ENCODE data around the gene SNX3. TPM values are rescaled to one million over a fixed set of nuclear protein-coding genes. Genes with fewer than 3 reads are reported as not detected.
A peak's percentile ranks its signal among the peaks of the same experiment; 100 is the strongest.

SNX3 gene
- total RNA-seq, 2 experiments from 2014 or later: 78.6 to 80.4 TPM

DNA sequence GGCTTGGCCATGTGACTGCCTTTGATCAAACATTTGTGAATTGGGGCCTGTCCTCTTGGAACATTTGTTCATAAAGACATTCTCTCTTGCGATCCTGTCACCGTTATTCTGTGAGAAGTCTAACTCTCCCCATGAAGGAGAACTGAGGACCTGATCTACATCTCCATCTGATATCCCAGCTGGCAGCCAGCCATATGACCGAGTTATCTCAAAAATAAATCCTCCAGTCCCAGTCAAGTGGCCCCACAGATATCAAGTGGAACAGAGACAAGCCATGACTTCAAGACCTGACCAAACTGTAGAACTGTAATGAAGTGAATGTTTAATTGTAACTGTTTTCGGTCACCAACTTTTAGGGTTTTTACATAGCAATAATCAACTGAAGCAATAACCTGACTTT lies 25.7 kb downstream of the SNX3 start:
- H3K4me3 Mint-ChIP-seq: no peak overlapping the region
- peaks cover 14% of the 10 kb centered on the region for H3K36me3 Mint-ChIP-seq
- no peak overlapping the region for H3K27ac Mint-ChIP-seq
- DNase-seq: no peak
- H3K27me3 Mint-ChIP-seq: no peaks in the 10 kb centered on the region
- no peaks in the 10 kb centered on the region for H3K9me3 Mint-ChIP-seq
- CTCF ChIA-PET: no interaction called here
- intact Hi-C loops (cut with micrococcal nuclease): no loop called here
- POLR2A ChIA-PET: no interaction called here
- H3K4me1 Mint-ChIP-seq (ENCODE audit: low read depth): peaks cover 16% of the 10 kb centered on the region

DNA sequence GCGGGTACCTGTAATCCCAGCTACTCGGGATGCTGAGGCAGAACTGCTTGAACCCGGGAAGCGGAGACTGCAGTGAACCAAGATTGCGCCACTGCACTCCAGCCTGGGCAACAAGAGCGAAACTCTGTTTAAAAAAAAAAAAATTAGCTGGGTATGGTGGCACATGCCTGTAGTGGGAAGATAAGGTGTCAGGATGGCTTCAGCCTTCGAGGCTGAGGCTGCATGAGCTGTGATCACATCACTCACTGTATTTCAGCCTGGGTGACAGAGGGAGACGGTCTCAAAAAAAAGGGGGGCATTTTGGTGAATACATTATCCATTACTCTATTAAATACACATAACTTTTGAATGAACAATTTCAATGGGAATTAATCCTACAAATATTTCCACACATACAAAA lies 32.4 kb downstream of the SNX3 start:
- Mint-ChIP-seq H3K36me3 (no peaks in the 10 kb centered on the region), H3K27ac (no peak overlapping the region), H3K27me3 (no peaks in the 10 kb centered on the region), H3K4me1 (ENCODE audit: low read depth) (peaks cover 18% of the 10 kb centered on the region), H3K9me3 (no peaks in the 10 kb centered on the region), H3K4me3 (no peak overlapping the region)
- no peak for DNase-seq
- POLR2A ChIA-PET: interaction anchor here (0.6 kb wide), 1 partner anchor 21 kb away, joined by 3 read pairs; no protein-coding TSS in a partner anchor
- CTCF ChIA-PET: interaction anchor here (0.6 kb wide), 1 partner anchor 225 kb away, joined by 3 read pairs; no protein-coding TSS in a partner anchor
- intact Hi-C loops (cut with micrococcal nuclease): no loop called here

DNA sequence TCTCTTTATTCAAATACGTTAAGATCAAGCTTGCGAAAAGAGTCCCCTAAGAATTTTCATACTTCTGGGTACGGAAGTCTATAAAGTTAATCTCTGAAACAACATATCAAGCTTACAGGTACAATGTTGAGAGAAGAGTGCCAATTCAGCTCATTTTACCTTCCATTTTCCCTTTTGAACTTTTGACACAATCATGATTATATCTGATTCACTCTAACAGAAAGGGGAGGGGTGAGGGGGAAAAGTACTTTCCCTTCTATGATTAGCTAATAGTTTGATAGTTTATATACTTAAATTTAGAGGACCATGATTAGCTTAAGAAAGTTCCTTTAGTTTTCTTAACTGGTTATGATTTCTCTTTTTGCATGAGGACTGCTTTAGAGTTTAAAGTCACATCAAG lies 33.5 kb downstream of the SNX3 start:
- Mint-ChIP-seq H3K27ac (no peak overlapping the region), H3K9me3 (no peaks in the 10 kb centered on the region), H3K4me3 (no peak overlapping the region), H3K27me3 (no peaks in the 10 kb centered on the region), H3K4me1 (ENCODE audit: low read depth) (peaks cover 18% of the 10 kb centered on the region), H3K36me3 (peaks cover 3% of the 10 kb centered on the region)
- POLR2A ChIA-PET: no interaction called here
- DNase-seq: no peak
- CTCF ChIA-PET: interaction anchor here (0.6 to 1.3 kb wide), 3 partner anchors 24 to 608 kb away, joined by 3 to 6 read pairs (median 3); no protein-coding TSS in a partner anchor
- intact Hi-C loops (cut with micrococcal nuclease): no loop called here

DNA sequence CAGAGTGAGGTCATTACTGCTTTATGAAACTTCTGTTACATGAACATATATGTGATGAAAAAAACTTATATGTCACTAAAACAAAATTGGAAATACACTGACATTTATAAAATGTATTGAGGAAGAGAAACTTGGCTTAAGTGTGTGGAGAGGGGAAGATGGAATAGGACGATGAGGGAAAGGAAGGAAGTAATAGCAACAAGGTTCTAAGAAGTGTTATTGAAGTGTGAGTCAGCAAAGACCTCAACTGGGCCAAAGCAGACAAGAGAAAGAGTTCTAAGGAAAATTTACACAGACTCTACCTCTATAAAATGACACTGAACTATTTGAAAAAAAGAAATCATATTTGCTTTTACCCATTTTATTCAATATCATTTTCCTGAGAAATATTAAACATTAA lies 38.3 kb downstream of the SNX3 start:
- ChIA-PET POLR2A (no interaction called here), CTCF (no interaction called here)
- no peaks in the 10 kb centered on the region for H3K9me3 Mint-ChIP-seq
- H3K4me3 Mint-ChIP-seq: no peak overlapping the region
- no peak for DNase-seq
- H3K27ac Mint-ChIP-seq: peak overlapping the region; percentile 7
- intact Hi-C loops (cut with micrococcal nuclease): no loop called here
- peaks cover 11% of the 10 kb centered on the region for H3K4me1 Mint-ChIP-seq (ENCODE audit: low read depth)
- peaks cover 21% of the 10 kb centered on the region for H3K36me3 Mint-ChIP-seq
- H3K27me3 Mint-ChIP-seq: no peaks in the 10 kb centered on the region

DNA sequence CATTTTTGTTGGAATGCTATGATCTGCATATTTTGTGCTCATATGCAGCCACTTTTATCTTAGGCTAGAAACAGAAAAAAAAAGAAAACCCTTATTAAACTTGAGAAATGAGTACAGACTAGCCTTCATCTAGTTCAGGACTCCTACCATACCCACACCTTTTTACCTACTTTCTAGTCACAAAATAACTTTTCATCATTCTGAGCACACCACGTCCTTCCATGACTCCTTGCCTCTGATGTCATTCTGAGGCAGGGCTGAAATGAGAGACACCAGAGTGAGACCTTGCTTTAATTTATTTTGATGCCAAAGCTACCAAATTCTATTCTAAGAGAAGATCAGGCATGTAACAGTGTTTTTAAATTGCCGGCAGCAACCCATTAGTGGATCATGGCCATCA lies 38.8 kb downstream of the SNX3 start:
- DNase-seq: peak; percentile 18
- Mint-ChIP-seq H3K36me3 (peaks cover 21% of the 10 kb centered on the region), H3K9me3 (no peaks in the 10 kb centered on the region), H3K27ac (peak overlapping the region; percentile 7), H3K4me3 (no peak overlapping the region), H3K27me3 (no peaks in the 10 kb centered on the region), H3K4me1 (ENCODE audit: low read depth) (peaks cover 7% of the 10 kb centered on the region)
- ChIA-PET CTCF (no interaction called here), POLR2A (no interaction called here)
- intact Hi-C loops (cut with micrococcal nuclease): no loop called here

DNA sequence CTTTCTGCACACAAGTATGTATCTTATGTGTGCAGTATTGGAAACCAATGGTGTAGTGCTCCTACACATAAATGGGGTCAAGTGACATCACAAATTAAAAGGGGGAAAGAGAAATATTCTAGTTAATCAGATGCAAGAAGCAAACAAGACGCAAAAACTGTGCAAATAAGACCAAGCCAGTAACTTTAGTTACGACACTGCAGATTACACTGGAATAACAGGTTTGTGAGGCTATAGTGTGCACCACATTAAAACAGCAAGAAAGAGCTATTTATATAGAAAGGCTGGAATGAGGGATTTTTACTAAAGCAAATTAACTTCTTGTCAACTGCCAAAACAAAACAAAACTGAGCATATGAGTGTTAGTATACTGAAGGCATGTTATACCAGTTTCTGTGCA lies 49.2 kb downstream of the SNX3 start:
- intact Hi-C loops (cut with micrococcal nuclease): no loop called here
- CTCF ChIA-PET: no interaction called here
- DNase-seq: no peak
- peaks cover 17% of the 10 kb centered on the region for H3K36me3 Mint-ChIP-seq
- POLR2A ChIA-PET: no interaction called here
- no peak overlapping the region for H3K4me3 Mint-ChIP-seq
- H3K4me1 Mint-ChIP-seq (ENCODE audit: low read depth): no peaks in the 10 kb centered on the region
- no peak overlapping the region for H3K27ac Mint-ChIP-seq
- H3K9me3 Mint-ChIP-seq: no peaks in the 10 kb centered on the region
- H3K27me3 Mint-ChIP-seq: no peaks in the 10 kb centered on the region

DNA sequence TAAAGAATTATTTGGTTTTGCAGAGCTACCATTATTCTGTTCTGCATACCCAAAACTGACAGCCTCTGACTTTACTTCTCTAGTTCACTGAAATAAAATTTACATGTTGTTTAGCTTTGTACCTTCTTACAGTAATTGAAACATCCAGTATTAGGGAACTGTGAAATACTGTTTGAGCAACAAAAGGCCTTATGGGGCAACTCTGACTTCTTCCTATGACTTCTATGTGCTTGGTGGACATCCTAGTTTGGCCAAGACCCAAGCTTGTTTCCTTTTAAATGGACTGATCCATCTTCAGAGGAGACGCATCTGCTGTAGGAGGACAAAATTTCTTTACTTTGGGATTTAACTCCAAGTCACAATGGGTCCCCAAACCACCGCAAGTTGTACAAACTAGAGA lies 50.3 kb downstream of the SNX3 start:
- H3K27ac Mint-ChIP-seq: no peak overlapping the region
- H3K9me3 Mint-ChIP-seq: no peaks in the 10 kb centered on the region
- no peak overlapping the region for H3K4me3 Mint-ChIP-seq
- H3K4me1 Mint-ChIP-seq (ENCODE audit: low read depth): peaks cover 3% of the 10 kb centered on the region
- no peak for DNase-seq
- POLR2A ChIA-PET: no interaction called here
- H3K36me3 Mint-ChIP-seq: peaks cover 17% of the 10 kb centered on the region
- CTCF ChIA-PET: no interaction called here
- intact Hi-C loops (cut with micrococcal nuclease): no loop called here
- H3K27me3 Mint-ChIP-seq: no peaks in the 10 kb centered on the region

DNA sequence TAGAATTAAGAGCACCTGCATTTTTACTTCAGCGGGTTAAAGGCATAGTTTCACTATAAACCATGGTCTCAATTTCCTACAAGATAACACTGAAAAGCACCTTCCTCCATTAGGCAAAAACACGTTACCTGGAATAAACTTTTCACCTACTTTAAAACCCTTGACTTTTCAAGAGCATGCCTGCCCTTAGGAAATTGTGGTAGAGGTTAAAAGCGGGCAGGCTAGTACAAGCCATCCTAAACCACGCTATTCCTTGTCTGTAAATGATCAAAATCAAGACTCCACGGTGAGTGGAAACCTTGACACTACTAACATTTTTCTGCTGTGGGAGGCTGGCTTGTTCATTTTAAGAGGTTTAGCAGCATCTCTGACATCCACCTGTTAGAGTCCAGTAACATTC lies 51.1 kb downstream of the SNX3 start:
- intact Hi-C loops (cut with micrococcal nuclease): no loop called here
- Mint-ChIP-seq H3K27me3 (no peaks in the 10 kb centered on the region), H3K27ac (no peak overlapping the region), H3K9me3 (no peaks in the 10 kb centered on the region), H3K36me3 (peaks cover 17% of the 10 kb centered on the region), H3K4me3 (no peak overlapping the region), H3K4me1 (ENCODE audit: low read depth) (peaks cover 3% of the 10 kb centered on the region)
- no peak for DNase-seq
- CTCF ChIA-PET: no interaction called here
- POLR2A ChIA-PET: interaction anchor here (0.6 kb wide), 1 partner anchor 11 kb away, joined by 3 read pairs; no protein-coding TSS in a partner anchor

DNA sequence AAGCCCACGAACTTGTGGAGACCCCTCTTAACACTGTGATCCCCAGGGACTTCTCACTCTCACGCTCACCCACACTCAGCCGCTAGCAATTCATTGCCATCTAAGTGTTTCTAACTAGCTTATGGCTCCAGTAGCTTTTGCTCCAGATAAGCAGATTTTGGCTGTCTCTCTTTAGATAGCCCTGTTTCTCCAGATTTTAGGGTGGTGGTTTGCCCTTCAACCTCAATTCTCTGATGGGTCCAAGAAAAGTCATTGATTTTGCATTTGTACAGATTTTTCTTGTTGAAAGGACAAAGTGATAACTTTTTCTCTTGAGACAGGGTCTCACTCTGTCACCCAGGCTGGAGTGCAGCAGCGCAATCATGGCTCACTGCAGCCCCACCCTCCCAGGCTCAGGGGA lies 53.8 kb downstream of the SNX3 start:
- H3K9me3 Mint-ChIP-seq: no peaks in the 10 kb centered on the region
- H3K27ac Mint-ChIP-seq: no peak overlapping the region
- no peak overlapping the region for H3K4me3 Mint-ChIP-seq
- no peaks in the 10 kb centered on the region for H3K27me3 Mint-ChIP-seq
- intact Hi-C loops (cut with micrococcal nuclease): no loop called here
- peaks cover 20% of the 10 kb centered on the region for H3K36me3 Mint-ChIP-seq
- no peak for DNase-seq
- peaks cover 3% of the 10 kb centered on the region for H3K4me1 Mint-ChIP-seq (ENCODE audit: low read depth)
- ChIA-PET CTCF (no interaction called here), POLR2A (no interaction called here)

DNA sequence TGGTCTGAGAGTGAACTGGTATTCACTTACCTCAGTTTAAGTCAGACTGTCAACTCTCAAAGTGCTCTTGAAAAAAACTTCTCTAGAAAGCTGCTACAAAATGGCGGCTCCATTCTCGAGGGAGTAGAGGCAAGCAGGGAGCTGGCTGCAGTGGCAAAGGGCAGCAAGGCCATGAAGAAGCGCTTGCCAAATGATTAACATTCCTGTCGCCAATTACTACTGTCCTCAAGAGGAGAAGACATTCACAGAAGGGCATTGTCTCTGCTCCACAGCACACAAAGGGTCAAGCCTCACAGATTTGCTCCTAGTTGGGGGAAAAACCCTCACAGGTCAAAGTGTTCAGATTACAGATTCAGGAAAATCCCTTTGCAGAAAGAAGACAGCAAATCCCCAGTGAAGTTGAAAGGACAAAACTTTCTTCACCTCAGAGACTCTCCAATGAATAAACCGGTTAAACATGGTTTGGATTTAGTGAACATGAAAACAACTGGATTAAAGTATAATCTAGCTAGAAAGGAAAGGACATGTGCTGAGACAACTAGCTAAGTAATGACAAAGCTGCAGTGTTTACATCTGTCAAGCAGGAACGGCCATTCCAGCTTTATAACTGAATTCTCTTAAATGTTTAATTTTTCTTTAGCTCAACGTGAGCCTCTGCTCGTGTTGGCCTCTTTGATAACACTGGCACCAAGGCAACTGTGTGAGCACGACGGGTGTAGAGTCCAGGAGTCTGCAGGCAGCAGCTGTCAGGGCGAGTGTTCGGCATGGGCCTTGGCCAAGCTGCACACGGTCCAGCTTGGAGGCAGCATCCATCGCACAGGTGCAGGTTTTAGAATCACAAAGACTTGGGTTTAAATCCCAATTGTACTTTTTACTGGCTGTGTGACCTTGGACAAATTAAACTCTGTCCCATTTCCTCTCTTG lies 57.4 kb downstream of the SNX3 start:
- peaks cover 3% of the 10 kb centered on the region for H3K4me1 Mint-ChIP-seq (ENCODE audit: low read depth)
- no peak overlapping the region for H3K27ac Mint-ChIP-seq
- no peaks in the 10 kb centered on the region for H3K9me3 Mint-ChIP-seq
- no peak overlapping the region for H3K4me3 Mint-ChIP-seq
- DNase-seq: no peak
- POLR2A ChIA-PET: interaction anchor here (1.1 kb wide), 1 partner anchor 870 kb away, joined by 3 read pairs; no protein-coding TSS in a partner anchor
- CTCF ChIA-PET: interaction anchor here (0.6 kb wide), 1 partner anchor 24 kb away, joined by 3 read pairs; no protein-coding TSS in a partner anchor
- intact Hi-C loops (cut with micrococcal nuclease): no loop called here
- H3K27me3 Mint-ChIP-seq: no peaks in the 10 kb centered on the region
- peaks cover 10% of the 10 kb centered on the region for H3K36me3 Mint-ChIP-seq

DNA sequence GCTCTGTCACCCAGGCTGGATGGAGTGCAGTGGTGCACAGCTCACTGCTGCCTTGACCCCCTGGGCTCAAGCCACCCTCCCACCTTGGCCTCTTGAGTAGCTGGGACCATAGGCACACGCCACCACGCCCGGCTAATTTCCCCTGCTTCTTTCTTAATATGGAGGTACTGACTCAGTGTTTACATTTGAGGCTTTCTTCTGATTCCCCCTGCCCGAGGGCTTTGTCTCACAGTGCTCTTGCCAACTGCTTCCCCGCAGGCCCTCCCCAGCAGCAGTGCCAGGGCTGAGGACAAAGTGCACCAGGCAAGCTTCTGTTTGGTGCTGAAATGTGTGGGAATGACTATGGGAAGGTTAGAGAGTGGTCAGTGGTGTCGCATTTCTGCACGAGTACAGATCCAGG lies 60.2 kb downstream of the SNX3 start:
- intact Hi-C loops (cut with micrococcal nuclease): no loop called here
- Mint-ChIP-seq H3K27me3 (no peaks in the 10 kb centered on the region), H3K9me3 (no peaks in the 10 kb centered on the region), H3K27ac (no peak overlapping the region), H3K36me3 (peaks cover 6% of the 10 kb centered on the region), H3K4me3 (no peak overlapping the region), H3K4me1 (ENCODE audit: low read depth) (no peaks in the 10 kb centered on the region)
- ChIA-PET POLR2A (no interaction called here), CTCF (no interaction called here)
- no peak for DNase-seq

DNA sequence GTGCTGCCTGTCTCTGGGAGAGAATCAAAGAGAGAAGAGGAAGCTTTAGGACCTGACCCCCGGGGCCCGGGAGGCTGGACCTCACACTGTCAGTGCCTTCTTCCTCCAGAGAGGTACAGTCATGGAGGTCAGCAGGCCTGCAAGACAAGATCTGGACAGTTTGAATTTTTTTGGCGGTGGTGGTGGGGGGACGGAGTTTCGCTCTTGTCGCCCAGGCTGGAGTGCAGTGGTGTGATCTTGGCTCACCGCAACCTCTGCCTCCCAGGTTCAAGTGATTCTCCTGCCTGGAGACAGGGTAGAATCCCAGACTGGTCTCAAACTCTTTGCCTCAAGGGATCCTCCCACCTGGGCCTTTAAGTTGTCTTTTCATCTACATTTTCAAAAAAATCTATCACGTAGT lies 60.7 kb downstream of the SNX3 start:
- POLR2A ChIA-PET: no interaction called here

More for the DNA sequence above, 60.7 kb downstream of the SNX3 start:
- H3K27ac Mint-ChIP-seq: no peak overlapping the region
- H3K4me1 Mint-ChIP-seq (ENCODE audit: low read depth): no peaks in the 10 kb centered on the region
- DNase-seq: no peak
- no peaks in the 10 kb centered on the region for H3K27me3 Mint-ChIP-seq
- intact Hi-C loops (cut with micrococcal nuclease): no loop called here
- peaks cover 6% of the 10 kb centered on the region for H3K36me3 Mint-ChIP-seq
- CTCF ChIA-PET: no interaction called here
- H3K4me3 Mint-ChIP-seq: no peak overlapping the region
- H3K9me3 Mint-ChIP-seq: no peaks in the 10 kb centered on the region

All from activated CD4-positive, alpha-beta memory T cell treated with anti-CD3 and anti-CD28 coated beads for 36 hours (primary cell).